ENCODE data around the gene PTPRU.

The PTPRU gene

GRCh38 chr1:29315876-29316275, 79.6 kb downstream of the PTPRU start:
- no peak overlapping the region for H3K27ac ChIP-seq
- TF ChIP-seq CTCF (IDR thresholded peaks at IDR 0.05) (no peak), ZFX (IDR thresholded peaks at IDR 0.05; ENCODE audit: borderline replicate concordance) (no peak)

GRCh38 chr1:29317063-29317915, 81.0 kb downstream of the PTPRU start:
- TF ChIP-seq ZFX (IDR thresholded peaks at IDR 0.05; ENCODE audit: borderline replicate concordance) (no peak), CTCF (IDR thresholded peaks at IDR 0.05) (no peak)
- H3K27ac ChIP-seq, result no peak overlapping the region

GRCh38 chr1:29317916-29318530, 81.7 kb downstream of the PTPRU start:
- no peak for TF ChIP-seq CTCF (IDR thresholded peaks at IDR 0.05)
- TF ChIP-seq ZFX (IDR thresholded peaks at IDR 0.05; ENCODE audit: borderline replicate concordance), result no peak
- no peak overlapping the region for H3K27ac ChIP-seq

GRCh38 chr1:29318724-29319123, 82.4 kb downstream of the PTPRU start:
- H3K27ac ChIP-seq, result no peak overlapping the region
- no peak for TF ChIP-seq CTCF (IDR thresholded peaks at IDR 0.05)
- no peak for TF ChIP-seq ZFX (IDR thresholded peaks at IDR 0.05; ENCODE audit: borderline replicate concordance)

- no peak overlapping the region for H3K27ac ChIP-seq
- TF ChIP-seq CTCF (IDR thresholded peaks at IDR 0.05) (no peak), ZFX (IDR thresholded peaks at IDR 0.05; ENCODE audit: borderline replicate concordance) (no peak)
Observed at GRCh38 chr1:29319300-29320110, 83.2 kb downstream of the PTPRU start.

- no peak for TF ChIP-seq ZFX (IDR thresholded peaks at IDR 0.05; ENCODE audit: borderline replicate concordance)
- TF ChIP-seq CTCF (IDR thresholded peaks at IDR 0.05), result no peak
- no peak overlapping the region for H3K27ac ChIP-seq
Observed at GRCh38 chr1:29320156-29320940, 84.0 kb downstream of the PTPRU start.
